ENCODE results near the gene ZNF844. TPM values are rescaled to one million over a fixed set of nuclear protein-coding genes. Genes with fewer than 3 reads are reported as not detected.
"Not testable (repeated sequence)": the region's sequence is repeated elsewhere in the genome, so short reads cannot be mapped to it uniquely, and the experiment has no call there.

The ZNF844 gene
- total RNA-seq, 1 donor: 2.0 TPM

GRCh38 chr19:12092956-12093355, 28.4 kb downstream of the ZNF844 start:
- peak overlapping the region; percentile 75 for H3K4me3 ChIP-seq (ENCODE audit: low read depth, low read length)
- TF ChIP-seq CTCF (IDR thresholded peaks at IDR 0.05; ENCODE audit: insufficient read depth, low read length): no peak
- peak; percentile 20 for DNase-seq (ENCODE audit: low read depth)

- no peak for TF ChIP-seq CTCF (IDR thresholded peaks at IDR 0.05; ENCODE audit: insufficient read depth, low read length)
Observed at GRCh38 chr19:12093777-12094176, 29.2 kb downstream of the ZNF844 start.

GRCh38 chr19:12095111-12095790, 30.7 kb downstream of the ZNF844 start:
- no peak for TF ChIP-seq CTCF (IDR thresholded peaks at IDR 0.05; ENCODE audit: insufficient read depth, low read length)
- H3K4me3 ChIP-seq (ENCODE audit: low read depth, low read length): no peak overlapping the region
- DNase-seq (ENCODE audit: low read depth): peak; percentile 12

More at GRCh38 chr19:12093777-12094176, 29.2 kb downstream of the ZNF844 start:
- H3K4me3 ChIP-seq (ENCODE audit: low read depth, low read length): no peak overlapping the region
- DNase-seq (ENCODE audit: low read depth): no peak

- TF ChIP-seq CTCF (IDR thresholded peaks at IDR 0.05; ENCODE audit: insufficient read depth, low read length): no peak
- H3K4me3 ChIP-seq (ENCODE audit: low read depth, low read length): no peak overlapping the region
- DNase-seq (ENCODE audit: low read depth): no peak
Observed at GRCh38 chr19:12098040-12098439, 33.5 kb downstream of the ZNF844 start.

GRCh38 chr19:12103909-12104308, 39.4 kb downstream of the ZNF844 start:
- not testable (repeated sequence) for H3K4me3 ChIP-seq (ENCODE audit: low read depth, low read length); DNase-seq (ENCODE audit: low read depth)

GRCh38 chr19:12111176-12111575, 46.6 kb downstream of the ZNF844 start:
- no peak overlapping the region for H3K4me3 ChIP-seq (ENCODE audit: low read depth, low read length)
- no peak for TF ChIP-seq CTCF (IDR thresholded peaks at IDR 0.05; ENCODE audit: insufficient read depth, low read length)
- DNase-seq (ENCODE audit: low read depth): no peak

GRCh38 chr19:12111943-12112637, 47.6 kb downstream of the ZNF844 start:
- no peak for TF ChIP-seq CTCF (IDR thresholded peaks at IDR 0.05; ENCODE audit: insufficient read depth, low read length)
- no peak overlapping the region for H3K4me3 ChIP-seq (ENCODE audit: low read depth, low read length)
- no peak for DNase-seq (ENCODE audit: low read depth)

All from fibroblast of the aortic adventitia (primary cell).